ENCODE results near the gene CXCR6. TPM values are rescaled to one million over a fixed set of nuclear protein-coding genes. Genes with fewer than 3 reads are reported as not detected.

Gene CXCR6
- total and polyA plus RNA-seq, 2 of the 13 experiments (the other 11 are each of a cell fraction or from before 2014, with no cell fraction given) = not detected

GRCh38 chr3:45980819-45981218 is 37.6 kb downstream of the CXCR6 start:
- Histone ChIP-seq H2AFZ (ENCODE audit: low read length) (no peak overlapping the region), H3K4me3 (replicated peaks in 1 of 3; ENCODE audit: insufficient read depth in 1 of 3, low read depth in 2 of 3, low read length in 3 of 3) (no peak overlapping the region), H4K20me1 (ENCODE audit: insufficient read depth, low read length) (no peaks in the 10 kb centered on the region), H3K4me2 (ENCODE audit: low read depth, low read length) (no peak overlapping the region), H3K4me1 (ENCODE audit: insufficient read depth, low read length) (peaks cover 15% of the 10 kb centered on the region), H3K27me3 (ENCODE audit: control insufficient read depth in 1 of 2, insufficient read depth in 2 of 2, low read length in 2 of 2) (no peaks in the 10 kb centered on the region), H3K9me3 (ENCODE audit: low read length) (no peaks in the 10 kb centered on the region), H3K36me3 (replicated peaks in 1 of 2; ENCODE audit: control insufficient read depth in 1 of 2, insufficient read depth in 2 of 2, low read length in 2 of 2) (peaks cover 8 to 74% of the 10 kb centered on the region in 2 experiments), H3K27ac (ENCODE audit: extremely low read length, insufficient read depth, low read length) (no peak overlapping the region), H3K79me2 (ENCODE audit: insufficient read depth, low read length) (peaks cover 6% of the 10 kb centered on the region), H3K9ac (ENCODE audit: insufficient read depth, low read depth, low read length) (no peak overlapping the region)
- intact Hi-C loops (cut with micrococcal nuclease; ENCODE audit: unreplicated experiment) (no loop called here), in situ Hi-C loops (cut with HindIII; ENCODE audit: extremely low pct_ligation_motif_present, low pct_unique_long_range_greater_than_20kb) (no loop called here)
- ATAC-seq (no peak), FAIRE-seq (no peak), DNase-seq (ENCODE audit: low spot score) (no peak)
- 94% methylated on average over 2 of the region's 2 CpGs for WGBS (ENCODE audit: low lambda C conversion rate)
- ChIA-PET CTCF (ENCODE audit: low intra/inter-chr PET ratio, low total read pairs) (no interaction called here), POLR2A (no interaction called here)
- TF ChIP-seq HNRNPK (IDR thresholded peaks at IDR 0.05; ENCODE audit: low read depth, low read length, poor library complexity, severe bottlenecking) (no peak), HHEX (CRISPR knock-in tag; IDR thresholded peaks at IDR 0.05) (no peak), ZNF512B (CRISPR knock-in tag; IDR thresholded peaks at IDR 0.05; ENCODE audit: borderline replicate concordance) (no peak), PAX8 (CRISPR knock-in tag; IDR thresholded peaks at IDR 0.05; ENCODE audit: borderline replicate concordance) (no peak), CREM (IDR thresholded peaks at IDR 0.05) (no peak), CREM (CRISPR knock-in tag; IDR thresholded peaks at IDR 0.05) (no peak), ZBTB7B (CRISPR knock-in tag; IDR thresholded peaks at IDR 0.05) (no peak), TEAD3 (CRISPR knock-in tag; optimal IDR thresholded peaks at IDR 0.05; ENCODE audit: borderline replicate concordance) (no peak), FOXK1 (CRISPR knock-in tag; IDR thresholded peaks at IDR 0.05; ENCODE audit: borderline replicate concordance, low read depth) (no peak), SP1 (IDR thresholded peaks at IDR 0.05) (no peak), SP1 (CRISPR knock-in tag; IDR thresholded peaks at IDR 0.05) (no peak), ZNF446 (CRISPR knock-in tag; IDR thresholded peaks at IDR 0.05) (no peak), FOXA1 (IDR thresholded peaks at IDR 0.05) (no peak), FOXA1 (CRISPR knock-in tag; IDR thresholded peaks at IDR 0.05) (no peak), MZF1 (CRISPR knock-in tag; IDR thresholded peaks at IDR 0.05; ENCODE audit: borderline replicate concordance) (no peak), HMG20B (CRISPR knock-in tag; conservative IDR thresholded peaks at IDR 0.05) (no peak), PAWR (CRISPR knock-in tag; IDR thresholded peaks at IDR 0.05; ENCODE audit: borderline replicate concordance) (no peak), ZNF224 (CRISPR knock-in tag; IDR thresholded peaks at IDR 0.05) (no peak)
- TF ChIP-seq, protein P1, sequence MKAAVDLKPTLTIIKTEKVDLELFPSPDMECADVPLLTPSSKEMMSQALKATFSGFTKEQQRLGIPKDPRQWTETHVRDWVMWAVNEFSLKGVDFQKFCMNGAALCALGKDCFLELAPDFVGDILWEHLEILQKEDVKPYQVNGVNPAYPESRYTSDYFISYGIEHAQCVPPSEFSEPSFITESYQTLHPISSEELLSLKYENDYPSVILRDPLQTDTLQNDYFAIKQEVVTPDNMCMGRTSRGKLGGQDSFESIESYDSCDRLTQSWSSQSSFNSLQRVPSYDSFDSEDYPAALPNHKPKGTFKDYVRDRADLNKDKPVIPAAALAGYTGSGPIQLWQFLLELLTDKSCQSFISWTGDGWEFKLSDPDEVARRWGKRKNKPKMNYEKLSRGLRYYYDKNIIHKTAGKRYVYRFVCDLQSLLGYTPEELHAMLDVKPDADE (CRISPR knock-in tag; IDR thresholded peaks at IDR 0.05) = no peak
- TF ChIP-seq, protein P2, sequence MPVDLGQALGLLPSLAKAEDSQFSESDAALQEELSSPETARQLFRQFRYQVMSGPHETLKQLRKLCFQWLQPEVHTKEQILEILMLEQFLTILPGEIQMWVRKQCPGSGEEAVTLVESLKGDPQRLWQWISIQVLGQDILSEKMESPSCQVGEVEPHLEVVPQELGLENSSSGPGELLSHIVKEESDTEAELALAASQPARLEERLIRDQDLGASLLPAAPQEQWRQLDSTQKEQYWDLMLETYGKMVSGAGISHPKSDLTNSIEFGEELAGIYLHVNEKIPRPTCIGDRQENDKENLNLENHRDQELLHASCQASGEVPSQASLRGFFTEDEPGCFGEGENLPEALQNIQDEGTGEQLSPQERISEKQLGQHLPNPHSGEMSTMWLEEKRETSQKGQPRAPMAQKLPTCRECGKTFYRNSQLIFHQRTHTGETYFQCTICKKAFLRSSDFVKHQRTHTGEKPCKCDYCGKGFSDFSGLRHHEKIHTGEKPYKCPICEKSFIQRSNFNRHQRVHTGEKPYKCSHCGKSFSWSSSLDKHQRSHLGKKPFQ (CRISPR knock-in tag; IDR thresholded peaks at IDR 0.05; ENCODE audit: insufficient replicate concordance) = no peak
- TF ChIP-seq, protein P3, sequence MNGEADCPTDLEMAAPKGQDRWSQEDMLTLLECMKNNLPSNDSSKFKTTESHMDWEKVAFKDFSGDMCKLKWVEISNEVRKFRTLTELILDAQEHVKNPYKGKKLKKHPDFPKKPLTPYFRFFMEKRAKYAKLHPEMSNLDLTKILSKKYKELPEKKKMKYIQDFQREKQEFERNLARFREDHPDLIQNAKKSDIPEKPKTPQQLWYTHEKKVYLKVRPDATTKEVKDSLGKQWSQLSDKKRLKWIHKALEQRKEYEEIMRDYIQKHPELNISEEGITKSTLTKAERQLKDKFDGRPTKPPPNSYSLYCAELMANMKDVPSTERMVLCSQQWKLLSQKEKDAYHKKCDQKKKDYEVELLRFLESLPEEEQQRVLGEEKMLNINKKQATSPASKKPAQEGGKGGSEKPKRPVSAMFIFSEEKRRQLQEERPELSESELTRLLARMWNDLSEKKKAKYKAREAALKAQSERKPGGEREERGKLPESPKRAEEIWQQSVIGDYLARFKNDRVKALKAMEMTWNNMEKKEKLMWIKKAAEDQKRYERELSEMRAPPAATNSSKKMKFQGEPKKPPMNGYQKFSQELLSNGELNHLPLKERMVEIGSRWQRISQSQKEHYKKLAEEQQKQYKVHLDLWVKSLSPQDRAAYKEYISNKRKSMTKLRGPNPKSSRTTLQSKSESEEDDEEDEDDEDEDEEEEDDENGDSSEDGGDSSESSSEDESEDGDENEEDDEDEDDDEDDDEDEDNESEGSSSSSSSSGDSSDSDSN (CRISPR knock-in tag; IDR thresholded peaks at IDR 0.05) = no peak
- no TSS peak for BruUV-seq (replicated peaks)
